HG02610 (cell line): ENCODE data around the gene NOCT.
"Not testable (repeated sequence)": the region's sequence is repeated elsewhere in the genome, so short reads cannot be mapped to it uniquely, and the experiment has no call there.

ENCODE experiments used
- ATAC-seq: cut with Tn5 transposase; IDR thresholded peaks from one replicate; pipeline ENCODE4 v1.9.1; 2021; ENCODE audit warnings: mild to moderate bottlenecking, moderate library complexity; ENCODE audit not compliant: unreplicated experiment

The NOCT gene

GRCh38 chr4:139009702-139010101 is 5.9 kb upstream of the NOCT start:
- ATAC-seq: no peak

- ATAC-seq: no peak
Observed at GRCh38 chr4:139011225-139011950, 4.2 kb upstream of the NOCT start.

GRCh38 chr4:139014371-139015268 is 961 bp upstream of the NOCT start:
- ATAC-seq: peak; percentile 0

GRCh38 chr4:139015948-139016471 is 429 bp downstream of the NOCT start:
- peak; percentile 37 for ATAC-seq

GRCh38 chr4:139017861-139018260 is 2.3 kb downstream of the NOCT start:
- ATAC-seq: no peak

- no peak for ATAC-seq
Observed at GRCh38 chr4:139018501-139018900, 2.9 kb downstream of the NOCT start.

- ATAC-seq: no peak
Observed at GRCh38 chr4:139018971-139019758, 3.6 kb downstream of the NOCT start.

- ATAC-seq: no peak
Observed at GRCh38 chr4:139020384-139020783, 4.8 kb downstream of the NOCT start.

GRCh38 chr4:139021071-139021470 is 5.5 kb downstream of the NOCT start:
- not testable (repeated sequence) for ATAC-seq

GRCh38 chr4:139022835-139023234 is 7.3 kb downstream of the NOCT start:
- no peak for ATAC-seq

GRCh38 chr4:139024686-139025085 is 9.1 kb downstream of the NOCT start:
- no peak for ATAC-seq

GRCh38 chr4:139025841-139026240 is 10.3 kb downstream of the NOCT start:
- no peak for ATAC-seq

GRCh38 chr4:139027776-139028175 is 12.2 kb downstream of the NOCT start:
- no peak for ATAC-seq

- ATAC-seq: no peak
Observed at GRCh38 chr4:139028191-139028661, 12.6 kb downstream of the NOCT start.

GRCh38 chr4:139029866-139030363 is 14.3 kb downstream of the NOCT start:
- ATAC-seq: not testable (repeated sequence)

GRCh38 chr4:139030614-139031235 is 15.1 kb downstream of the NOCT start:
- peak; percentile 76 for ATAC-seq

GRCh38 chr4:139035650-139036049 is 20.1 kb downstream of the NOCT start:
- ATAC-seq: no peak

GRCh38 chr4:139036885-139037284 is 21.3 kb downstream of the NOCT start:
- no peak for ATAC-seq

GRCh38 chr4:139038874-139039443 is 23.4 kb downstream of the NOCT start:
- ATAC-seq: no peak

GRCh38 chr4:139042981-139043460 is 27.4 kb downstream of the NOCT start:
- no peak for ATAC-seq
